Ovary (tissue), 9 donors: ENCODE results near the gene SCG3. TPM values are rescaled to one million over a fixed set of nuclear protein-coding genes. Genes with fewer than 3 reads are reported as not detected.

ENCODE experiments used
- DNase-seq, 5 donors: peaks; one replicate each; pipeline ENCODE4 v3.0.0-alpha.2; 2019 to 2020
- H3K27ac ChIP-seq, 2 donors: fragments of 200-600 bp; one replicate each; pipeline versions ENCODE4 v1.5.1 to v1.8.0; 2019 to 2022
- H3K27me3 ChIP-seq: fragments of 200-600 bp; one replicate; pipeline ENCODE4 v1.8.0; 2022
- H3K36me3 ChIP-seq: fragments of 200-600 bp; sonication (generic); one replicate; pipeline ENCODE4 v1.5.1; 2019
- H3K4me1 ChIP-seq: one replicate; pipeline ENCODE4 v1.8.1; 2013; ENCODE audit warnings: mild to moderate bottlenecking, moderate library complexity; ENCODE audit not compliant: insufficient read depth
- H3K4me3 ChIP-seq: fragments of 200-600 bp; sonication (generic); one replicate; pipeline ENCODE4 v1.5.1; 2017
- H3K9me3 ChIP-seq, 2 donors: fragments of 200-600 bp in 1 of 2; sonication (generic) in 1 of 2; one replicate each; pipeline versions ENCODE4 v1.5.1 to v1.8.1; 2013 to 2019; ENCODE audit warnings: mild to moderate bottlenecking in 1 of 2, moderate library complexity in 1 of 2
- CTCF ChIP-seq, 3 donors: fragments of 450-650 bp in 2 of 3; fragments of 200-600 bp in 1 of 3; IDR thresholded peaks; one replicate each; pipeline versions ENCODE4 v1.5.1 to v1.8.0; 2016 to 2022; ENCODE audit warnings: antibody characterized with exemption in 3 of 3, mild to moderate bottlenecking in 1 of 3
- EP300 ChIP-seq: sonication (generic); formaldehyde crosslinking; IDR thresholded peaks from one replicate; pipeline ENCODE4 v1.6.1; 2017; ENCODE audit warnings: antibody characterized with exemption
- POLR2A ChIP-seq: fragments of 450-650 bp; IDR thresholded peaks from one replicate; pipeline ENCODE4 v1.6.1; 2017; ENCODE audit warnings: antibody characterized with exemption, mild to moderate bottlenecking, moderate library complexity
- WGBS, 3 donors: extraction: QIAGEN DNeasy Blood & Tissue Kit in 1 of 3; methylation state at CpG; one replicate each; pipeline versions ENCODE4 v1.1.5 to v1.1.7; 2013 to 2017; 5-methylcytosine and 5-hydroxymethylcytosine counted together
- intact Hi-C, 4 donors: fragments of 100-400 bp; cut with DNase I; formaldehyde crosslinking; loops; one replicate each; pipeline versions ENCODE4 v1.11.0 to v1.15.1; 2022 to 2023
- polyA plus RNA-seq, 2 donors: library from polyadenylated mRNA; stranded (reverse); fragments of 200-250 nt in 1 of 2; fragments of 350-450 nt in 1 of 2; fragmentation: Illumina TruSeq in 1 of 2; extraction: RNeasy Lipid Tissue Mini Kit (QIAGEN cat#74804) in 1 of 2; gene quantifications; one replicate each; pipeline ENCODE4 v1.2.3, GENCODE V29; 2013 to 2014
- total RNA-seq, 7 donors: library from RNA; depleted of rRNA in 2 of 7; stranded (reverse); fragments of >200 nt in 2 of 7; fragmentation: NEBNext Ultra II Directional in 3 of 7; extraction: Animal tissue kit (Norgen Biotek cat#: 25700) in 3 of 7; gene quantifications; one replicate each; pipeline versions ENCODE4 v1.1.0 to v1.2.4, GENCODE V29; 2016 to 2023
- donor health status: DM: no; HTN: no; CAD: no; lungs with moderate emphysema.
- donor health status: DM: no; HTN: no; CAD: no.
- donor health status: Bipolar disorder and iron deficiency.
- donor health status: DM: yes; HTN: yes; CAD: no.
- donor health status: DM: no; HTN: no; CAD: no.
- donor health status: DM: yes; HTN: yes; CAD: no.

SCG3 gene
- total and polyA plus RNA-seq, 9 donors: 0.08 to 0.46 (median 0.27) TPM; not detected in 4

DNA sequence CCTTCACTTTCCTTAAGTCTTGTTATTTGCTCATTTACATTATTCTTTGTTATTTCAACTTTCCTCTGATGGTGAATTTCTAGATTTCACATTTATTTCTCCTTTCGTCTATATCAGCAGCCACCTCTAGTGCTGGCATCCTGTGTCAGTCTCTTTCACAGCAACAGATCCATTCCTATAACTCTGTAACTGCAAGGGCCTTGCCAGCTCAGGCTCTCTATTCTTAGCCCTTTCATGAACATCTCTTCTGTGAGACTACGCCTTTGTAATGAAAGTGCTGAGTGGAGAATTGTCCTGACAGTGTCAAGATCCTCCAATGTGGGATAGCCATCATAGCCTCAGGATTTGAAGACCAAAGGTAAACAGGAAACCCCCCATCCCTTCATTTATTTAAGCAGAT lies 3.9 kb upstream of the SCG3 start:
- Histone ChIP-seq H3K9me3 (no peaks in the 10 kb centered on the region), H3K27me3 (no peaks in the 10 kb centered on the region), H3K4me3 (no peak overlapping the region), H3K27ac (no peak overlapping the region), H3K4me1 (no peaks in the 10 kb centered on the region), H3K36me3 (no peaks in the 10 kb centered on the region)
- TF ChIP-seq CTCF (IDR thresholded peaks at IDR 0.05) (no peak), EP300 (no peak), POLR2A (no peak)
- WGBS, 3 donors: 81 to 87% (median 82%) methylated on average over 2 of the region's 2 CpGs
- intact Hi-C loops: no loop called here
- no peak for DNase-seq

GRCh38 chr15:51678096-51678495 lies 3.2 kb upstream of the SCG3 start:
- no peak for DNase-seq
- intact Hi-C loops: no loop called here
- H3K9me3 ChIP-seq: no peaks in the 10 kb centered on the region
- H3K27ac ChIP-seq: no peak overlapping the region
- H3K36me3 ChIP-seq: no peaks in the 10 kb centered on the region
- H3K4me1 ChIP-seq: no peaks in the 10 kb centered on the region
- no peak overlapping the region for H3K4me3 ChIP-seq
- no peaks in the 10 kb centered on the region for H3K27me3 ChIP-seq
- TF ChIP-seq CTCF (IDR thresholded peaks at IDR 0.05): no peak
- WGBS, 3 donors: 49 to 79% (median 76%) methylated on average over 2 of the region's 2 CpGs

- intact Hi-C loops: no loop called here
- 32 to 51% (median 47%) methylated on average over 2 of the region's 2 CpGs for WGBS, 3 donors
- Histone ChIP-seq H3K27me3 (no peaks in the 10 kb centered on the region), H3K9me3 (no peaks in the 10 kb centered on the region), H3K36me3 (no peaks in the 10 kb centered on the region), H3K27ac (no peak overlapping the region), H3K4me1 (no peaks in the 10 kb centered on the region), H3K4me3 (no peak overlapping the region)
- TF ChIP-seq EP300 (no peak), POLR2A (no peak), CTCF (IDR thresholded peaks at IDR 0.05) (no peak)
- DNase-seq: no peak
These were observed 982 bp upstream of the SCG3 start for GRCh38 chr15:51680321-51680720.

DNA sequence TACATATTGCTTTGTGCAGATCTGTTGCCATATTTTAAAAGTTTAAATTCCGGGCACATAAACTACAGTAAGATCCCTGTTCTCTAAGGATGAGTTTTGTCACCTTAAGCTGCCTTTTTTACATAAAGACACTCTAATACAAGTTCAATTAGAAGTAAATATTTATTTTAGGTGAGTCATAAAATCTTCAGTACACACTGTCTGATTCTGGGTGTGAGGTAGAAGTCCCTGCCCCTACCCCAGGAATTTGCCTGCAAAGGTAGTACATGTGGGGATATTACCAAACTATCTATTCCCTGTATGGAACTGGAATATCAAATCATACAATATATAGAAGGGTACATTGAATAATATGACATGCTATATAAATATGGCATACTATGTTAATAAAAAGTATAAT lies 6.3 kb downstream of the SCG3 start:
- DNase-seq: no peak
- no peak overlapping the region for H3K27ac ChIP-seq
- H3K27me3 ChIP-seq: no peaks in the 10 kb centered on the region
- WGBS, 3 donors: 0 to 91% (median 1%) methylated on average over 1 of the region's 1 CpG
- intact Hi-C loops: no loop called here
- H3K4me3 ChIP-seq: no peak overlapping the region
- TF ChIP-seq POLR2A: no peak
- no peak for TF ChIP-seq EP300
- TF ChIP-seq CTCF (IDR thresholded peaks at IDR 0.05): no peak
- no peaks in the 10 kb centered on the region for H3K36me3 ChIP-seq
- no peaks in the 10 kb centered on the region for H3K4me1 ChIP-seq
- H3K9me3 ChIP-seq: no peaks in the 10 kb centered on the region

- no peak for DNase-seq
- H3K4me3 ChIP-seq: no peak overlapping the region
- H3K9me3 ChIP-seq: no peaks in the 10 kb centered on the region
- WGBS, 3 donors: 66 to 74% (median 72%) methylated on average over 2 of the region's 2 CpGs
- no peaks in the 10 kb centered on the region for H3K36me3 ChIP-seq
- intact Hi-C loops: no loop called here
- TF ChIP-seq POLR2A: no peak
- no peak overlapping the region for H3K27ac ChIP-seq
- no peaks in the 10 kb centered on the region for H3K27me3 ChIP-seq
- H3K4me1 ChIP-seq: no peaks in the 10 kb centered on the region
These were observed 7.6 kb downstream of the SCG3 start for GRCh38 chr15:51688863-51689262.
